Measurements from ENCODE around the gene ZSWIM8. TPM values are rescaled to one million over a fixed set of nuclear protein-coding genes. Genes with fewer than 3 reads are reported as not detected.

Gene ZSWIM8
- total and polyA plus RNA-seq, 2 donors (not counting 3 experiments of a cell fraction or from before 2014, with no cell fraction given): 111 to 230 TPM

DNA sequence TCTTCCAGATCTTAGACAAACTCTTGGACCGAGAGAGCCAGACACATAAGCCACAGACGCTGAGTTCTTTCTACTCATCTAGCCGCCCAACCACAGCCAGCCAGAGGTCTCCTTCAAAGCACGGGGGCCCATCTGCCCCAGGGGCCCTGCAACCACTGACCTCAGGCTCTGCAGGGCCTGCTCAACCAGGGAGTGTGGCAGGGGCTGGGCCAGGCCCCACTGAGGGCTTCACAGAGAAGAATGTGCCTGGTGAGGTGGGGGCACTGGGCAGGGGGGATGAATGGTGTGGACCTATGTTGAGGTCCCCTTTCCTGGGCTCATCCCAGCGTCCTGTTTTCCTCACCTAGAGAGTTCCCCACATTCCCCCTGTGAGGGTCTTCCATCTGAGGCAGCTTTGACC lies 11.4 kb downstream of the ZSWIM8 start:
- Histone ChIP-seq H3K4me3 (replicated peaks in 1 of 3; ENCODE audit: insufficient read depth in 1 of 3, low read depth in 1 of 3, low read length in 3 of 3) (no peak overlapping the region), H2AFZ (ENCODE audit: low read depth, low read length) (no peak overlapping the region), H3K79me2 (ENCODE audit: control insufficient read depth, insufficient read depth, low read length) (no peaks in the 10 kb centered on the region), H3K9ac (replicated peaks; ENCODE audit: extremely low read depth, insufficient read depth, low read length) (no peak overlapping the region), H3K27ac (ENCODE audit: insufficient read depth, low read depth, low read length) (no peak overlapping the region), H3K36me3 (ENCODE audit: control insufficient read depth in 2 of 2, extremely low read depth in 1 of 2, insufficient read depth in 2 of 2, low read length in 2 of 2) (peaks cover 30 to 77% of the 10 kb centered on the region in 2 experiments), H3K9me3 (replicated peaks; ENCODE audit: control insufficient read depth, insufficient read depth, low read length) (no peaks in the 10 kb centered on the region), H4K20me1 (replicated peaks; ENCODE audit: control insufficient read depth, extremely low read depth, insufficient read depth, low read length) (no peaks in the 10 kb centered on the region), H3K9me1 (replicated peaks; ENCODE audit: control insufficient read depth, extremely low read depth, insufficient read depth, low read length) (no peaks in the 10 kb centered on the region), H3K4me1 (ENCODE audit: control insufficient read depth, extremely low read depth, insufficient read depth, low read length) (no peaks in the 10 kb centered on the region), H3K4me2 (ENCODE audit: insufficient read depth, low read length) (no peak overlapping the region), H3K27me3 (ENCODE audit: control insufficient read depth in 2 of 2, insufficient read depth in 2 of 2, low read length in 2 of 2) (no peaks in the 10 kb centered on the region)
- ChIA-PET POLR2A (no interaction called here), CTCF (no interaction called here)
- FAIRE-seq (no peak), DNase-seq (ENCODE audit: low read depth, low spot score) (no peak)
- intact Hi-C loops (cut with micrococcal nuclease) (no loop called here), dilution Hi-C loops (cut with MboI; ENCODE audit: extremely low pct_ligation_motif_present, low sequenced_read_pairs) (no loop called here)
- no TSS peak for BruUV-seq (replicated peaks)
- no peak for TF ChIP-seq GATA2 (IDR thresholded peaks at IDR 0.05; ENCODE audit: insufficient read depth, insufficient read length, low read depth, low read length)
- TF ChIP-seq POLR2A (IDR thresholded peaks at IDR 0.05; ENCODE audit: low read depth, low read length): no peak
- no peak for TF ChIP-seq POLR2AphosphoS5 (IDR thresholded peaks at IDR 0.05; ENCODE audit: insufficient read depth, low read depth, low read length)
- no peak for TF ChIP-seq JUN (IDR thresholded peaks at IDR 0.05; ENCODE audit: borderline replicate concordance, insufficient read depth, insufficient read length, low read depth)
- no peak for TF ChIP-seq FOS (IDR thresholded peaks at IDR 0.05; ENCODE audit: borderline replicate concordance, insufficient read depth, low read length)
- no peak for TF ChIP-seq EZH2 (IDR thresholded peaks at IDR 0.05; ENCODE audit: borderline replicate concordance, low read depth, low read length, severe bottlenecking)
- TF ChIP-seq MYC (IDR thresholded peaks at IDR 0.05; ENCODE audit: low read depth, low read length): no peak
- TF ChIP-seq, protein P1, sequence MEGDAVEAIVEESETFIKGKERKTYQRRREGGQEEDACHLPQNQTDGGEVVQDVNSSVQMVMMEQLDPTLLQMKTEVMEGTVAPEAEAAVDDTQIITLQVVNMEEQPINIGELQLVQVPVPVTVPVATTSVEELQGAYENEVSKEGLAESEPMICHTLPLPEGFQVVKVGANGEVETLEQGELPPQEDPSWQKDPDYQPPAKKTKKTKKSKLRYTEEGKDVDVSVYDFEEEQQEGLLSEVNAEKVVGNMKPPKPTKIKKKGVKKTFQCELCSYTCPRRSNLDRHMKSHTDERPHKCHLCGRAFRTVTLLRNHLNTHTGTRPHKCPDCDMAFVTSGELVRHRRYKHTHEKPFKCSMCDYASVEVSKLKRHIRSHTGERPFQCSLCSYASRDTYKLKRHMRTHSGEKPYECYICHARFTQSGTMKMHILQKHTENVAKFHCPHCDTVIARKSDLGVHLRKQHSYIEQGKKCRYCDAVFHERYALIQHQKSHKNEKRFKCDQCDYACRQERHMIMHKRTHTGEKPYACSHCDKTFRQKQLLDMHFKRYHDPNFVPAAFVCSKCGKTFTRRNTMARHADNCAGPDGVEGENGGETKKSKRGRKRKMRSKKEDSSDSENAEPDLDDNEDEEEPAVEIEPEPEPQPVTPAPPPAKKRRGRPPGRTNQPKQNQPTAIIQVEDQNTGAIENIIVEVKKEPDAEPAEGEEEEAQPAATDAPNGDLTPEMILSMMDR (IDR thresholded peaks at IDR 0.05; ENCODE audit: extremely low read depth in 1 of 2, insufficient read depth in 1 of 2, low read depth in 1 of 2, low read length in 2 of 2): no peak
